Activated naive CD4-positive, alpha-beta T cell treated with anti-CD3 and anti-CD28 coated beads, Interleukin-2, amount 10 ng/mL, durations not matched to agents 7 days and 5 days (primary cell): Measurements from ENCODE around the gene CEP72.
"Not testable (repeated sequence)": the region's sequence is repeated elsewhere in the genome, so short reads cannot be mapped to it uniquely, and the experiment has no call there.

Experiments
- CTCF ChIA-PET: fragments of 350-600 bp; sonication (Branson Sonifier 250); formaldehyde crosslinking; loops from one replicate; lab custom pipeline; 2021; ENCODE audit warnings: antibody characterized with exemption; lab: Charles Lee
- DNase-seq: peaks from one replicate; pipeline ENCODE4 v3.0.0-alpha.2; 2020
- H3K27ac Mint-ChIP-seq: one replicate; pipeline ENCODE4 v1.8.0; 2021; ENCODE audit warnings: mild to moderate bottlenecking, moderate library complexity, mixed read lengths
- H3K27me3 Mint-ChIP-seq: one replicate; pipeline ENCODE4 v1.8.0; 2021; ENCODE audit warnings: mild to moderate bottlenecking, mixed read lengths
- H3K36me3 Mint-ChIP-seq: one replicate; pipeline ENCODE4 v1.8.0; 2021; ENCODE audit warnings: mixed read lengths
- H3K4me1 Mint-ChIP-seq: one replicate; pipeline ENCODE4 v1.8.0; 2021; ENCODE audit warnings: mixed read lengths
- H3K4me3 Mint-ChIP-seq: one replicate; pipeline ENCODE4 v1.8.0; 2021; ENCODE audit warnings: mild to moderate bottlenecking, moderate library complexity, mixed read lengths
- H3K9me3 Mint-ChIP-seq: one replicate; pipeline ENCODE4 v1.8.0; 2021; ENCODE audit warnings: mixed read lengths

CEP72 gene

DNA sequence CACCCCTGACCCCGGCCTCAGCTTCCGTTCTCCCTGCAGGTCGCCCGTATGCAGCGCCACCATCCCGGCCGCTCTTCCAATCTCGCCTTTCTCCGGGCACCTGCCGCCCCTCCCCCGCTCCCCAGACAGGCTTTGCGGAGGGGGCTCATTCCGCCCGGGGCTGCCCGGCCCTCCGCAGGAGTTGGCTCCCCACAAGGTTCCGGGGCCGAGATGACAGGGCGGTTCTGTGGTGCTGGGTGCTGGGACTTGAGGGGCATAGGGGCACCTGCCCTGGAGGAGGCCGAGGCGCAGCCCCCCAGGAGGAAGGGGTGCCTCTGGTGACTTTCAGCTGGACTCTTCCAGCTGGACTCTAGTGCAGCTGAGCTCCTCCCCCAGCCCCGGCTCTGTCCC is 81.9 kb downstream of the CEP72 start:
- H3K36me3 Mint-ChIP-seq, CTCF ChIA-PET, H3K27ac Mint-ChIP-seq, H3K4me1 Mint-ChIP-seq, H3K9me3 Mint-ChIP-seq, H3K4me3 Mint-ChIP-seq, DNase-seq: not testable (repeated sequence)
- peaks cover 37% of the 10 kb centered on the region for H3K27me3 Mint-ChIP-seq

- peaks cover 41% of the 10 kb centered on the region for H3K27me3 Mint-ChIP-seq
- H3K27ac Mint-ChIP-seq, H3K4me1 Mint-ChIP-seq, DNase-seq, H3K36me3 Mint-ChIP-seq, H3K4me3 Mint-ChIP-seq, CTCF ChIA-PET, H3K9me3 Mint-ChIP-seq: not testable (repeated sequence)
Observed at GRCh38 chr5:695475-695874, 83.3 kb downstream of the CEP72 start.

GRCh38 chr5:696191-696590 is 84.1 kb downstream of the CEP72 start:
- H3K4me1 Mint-ChIP-seq, DNase-seq, H3K4me3 Mint-ChIP-seq, H3K36me3 Mint-ChIP-seq, H3K9me3 Mint-ChIP-seq, H3K27ac Mint-ChIP-seq, CTCF ChIA-PET: not testable (repeated sequence)
- H3K27me3 Mint-ChIP-seq = peaks cover 41% of the 10 kb centered on the region

- DNase-seq, H3K27ac Mint-ChIP-seq, H3K9me3 Mint-ChIP-seq, CTCF ChIA-PET, H3K36me3 Mint-ChIP-seq, H3K4me1 Mint-ChIP-seq, H3K4me3 Mint-ChIP-seq: not testable (repeated sequence)
- peaks cover 44% of the 10 kb centered on the region for H3K27me3 Mint-ChIP-seq
Observed at GRCh38 chr5:696753-697702, 84.9 kb downstream of the CEP72 start.
